ENCODE results near the gene CHCHD6.

DNA sequence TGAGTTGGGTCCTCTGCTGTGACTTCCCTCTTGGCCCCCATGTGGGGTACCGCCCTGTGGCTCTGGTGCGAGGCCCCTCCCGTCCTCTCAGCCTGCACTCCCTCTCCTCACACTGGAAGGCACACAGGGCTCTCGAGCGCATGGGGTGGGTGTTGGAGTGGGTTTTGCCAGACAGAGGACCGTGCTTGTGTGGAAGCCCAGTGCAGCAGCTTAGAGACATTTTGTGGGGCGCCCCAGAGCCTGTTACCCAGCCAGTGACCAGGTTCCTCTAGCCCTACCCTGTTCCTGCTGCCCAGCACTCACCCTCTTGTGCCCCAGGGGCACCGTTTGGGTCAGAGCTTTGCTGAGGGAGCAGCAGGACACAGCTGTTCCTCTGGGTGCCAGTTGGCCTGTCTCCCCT, 288.7 kb downstream of the CHCHD6 start:
- TF ChIP-seq, protein P1, sequence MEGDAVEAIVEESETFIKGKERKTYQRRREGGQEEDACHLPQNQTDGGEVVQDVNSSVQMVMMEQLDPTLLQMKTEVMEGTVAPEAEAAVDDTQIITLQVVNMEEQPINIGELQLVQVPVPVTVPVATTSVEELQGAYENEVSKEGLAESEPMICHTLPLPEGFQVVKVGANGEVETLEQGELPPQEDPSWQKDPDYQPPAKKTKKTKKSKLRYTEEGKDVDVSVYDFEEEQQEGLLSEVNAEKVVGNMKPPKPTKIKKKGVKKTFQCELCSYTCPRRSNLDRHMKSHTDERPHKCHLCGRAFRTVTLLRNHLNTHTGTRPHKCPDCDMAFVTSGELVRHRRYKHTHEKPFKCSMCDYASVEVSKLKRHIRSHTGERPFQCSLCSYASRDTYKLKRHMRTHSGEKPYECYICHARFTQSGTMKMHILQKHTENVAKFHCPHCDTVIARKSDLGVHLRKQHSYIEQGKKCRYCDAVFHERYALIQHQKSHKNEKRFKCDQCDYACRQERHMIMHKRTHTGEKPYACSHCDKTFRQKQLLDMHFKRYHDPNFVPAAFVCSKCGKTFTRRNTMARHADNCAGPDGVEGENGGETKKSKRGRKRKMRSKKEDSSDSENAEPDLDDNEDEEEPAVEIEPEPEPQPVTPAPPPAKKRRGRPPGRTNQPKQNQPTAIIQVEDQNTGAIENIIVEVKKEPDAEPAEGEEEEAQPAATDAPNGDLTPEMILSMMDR (IDR thresholded peaks at IDR 0.05) = no peak
- no peak for TF ChIP-seq POLR2AphosphoS5 (IDR thresholded peaks at IDR 0.05)
- TF ChIP-seq EP300 (IDR thresholded peaks at IDR 0.05) = no peak
- no peak for TF ChIP-seq POLR2A (IDR thresholded peaks at IDR 0.05)
